Measurements from ENCODE around the gene FXR2. TPM values are rescaled to one million over a fixed set of nuclear protein-coding genes. Genes with fewer than 3 reads are reported as not detected.
A peak's percentile ranks its signal among the peaks of the same experiment; 100 is the strongest.

FXR2 gene
- total RNA-seq, 1 experiment from 2014 or later, result 36.4 TPM

DNA sequence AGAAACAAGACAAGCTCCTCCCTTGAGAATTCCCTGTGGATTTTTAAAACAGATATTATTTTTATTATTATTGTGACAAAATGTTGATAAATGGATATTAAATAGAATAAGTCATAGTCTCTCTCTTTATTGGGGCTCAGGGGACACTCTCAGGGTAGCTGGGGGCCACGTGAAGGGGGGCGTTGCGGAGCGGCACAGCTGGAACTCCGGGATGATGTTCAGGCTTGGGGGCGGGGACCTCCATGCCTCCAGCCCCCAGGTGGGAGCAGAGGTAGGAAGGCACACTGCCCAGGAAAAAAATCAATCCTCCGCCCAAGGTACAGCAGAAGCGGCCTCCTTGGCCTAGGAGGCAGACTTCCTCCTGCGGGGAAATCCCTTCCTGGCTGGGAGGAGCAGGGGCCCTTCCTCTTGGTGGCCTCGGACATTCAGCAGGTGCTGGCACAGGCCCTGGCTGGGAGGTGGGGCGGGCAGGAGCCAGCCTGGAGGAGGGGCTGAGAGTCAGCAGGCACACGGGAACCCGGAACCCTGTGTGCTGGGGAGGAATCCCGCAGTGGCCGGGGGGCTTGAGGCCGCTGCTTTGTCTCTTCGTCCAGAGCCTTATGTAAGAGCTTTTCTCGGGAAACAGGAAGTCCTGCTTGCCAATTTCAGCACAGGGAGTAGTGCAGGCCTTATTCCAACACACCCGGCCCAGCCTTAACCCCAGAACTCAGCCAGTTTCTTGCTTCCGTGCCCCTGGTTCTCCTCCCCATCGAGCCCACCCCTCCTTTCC is 56.7 kb downstream of the FXR2 start:
- peaks cover 9% of the 10 kb centered on the region for H3K23me2 ChIP-seq (ENCODE audit: insufficient read length, low read depth, low read length, poor library complexity, severe bottlenecking)
- H2BK12ac ChIP-seq (ENCODE audit: insufficient read length, low read depth, low read length), result no peak overlapping the region
- H2BK20ac ChIP-seq (ENCODE audit: low read depth, low read length, poor library complexity, severe bottlenecking), result no peak overlapping the region
- no peak overlapping the region for H3T11ph ChIP-seq (ENCODE audit: low read length)
- H3K79me2 ChIP-seq (ENCODE audit: insufficient read depth, low read length), result peaks cover 7% of the 10 kb centered on the region; the same call in 1 of the 2 replicates
- no peak overlapping the region for H3K27ac ChIP-seq (ENCODE audit: insufficient read length, low read depth, low read length)
- no peak overlapping the region for H3K18ac ChIP-seq (ENCODE audit: insufficient read length, low read depth, low read length)
- H2BK120ac ChIP-seq (ENCODE audit: low read depth, low read length, poor library complexity, severe bottlenecking), result no peak overlapping the region
- no peak overlapping the region for H3K56ac ChIP-seq (ENCODE audit: insufficient read length, low read depth, low read length)
- Mint-ChIP-seq H3K36me3 (ENCODE audit: insufficient read depth in 1 of 3, low read depth in 3 of 3) (peaks cover 0 to 7% (median 5%) of the 10 kb centered on the region in 3 experiments; a peak in 5 of 7 replicates), H3K27me3 (ENCODE audit: low read depth) (peaks cover 2% of the 10 kb centered on the region; the same call in 1 of the 2 replicates), H3K4me3 (peak overlapping the region; percentile 26 to 68; a peak in 3 of 5 replicates), H3K4me1 (peaks cover 43 to 61% of the 10 kb centered on the region in 2 experiments), H3K9me3 (no peaks in the 10 kb centered on the region), H3K27ac (peak overlapping the region; percentile 85 to 88 (median 87); a peak in 5 of 7 replicates)
- H3K14ac ChIP-seq (ENCODE audit: insufficient read depth, low read length), result peak overlapping the region; percentile 4; the same call in 1 of the 2 replicates
- H3K9ac ChIP-seq (ENCODE audit: extremely low read depth, insufficient read length, low read length), result no peak overlapping the region
- H4K91ac ChIP-seq (ENCODE audit: insufficient read length, low read depth, low read length), result no peak overlapping the region
- no peak overlapping the region for H3K4ac ChIP-seq (ENCODE audit: low read depth, low read length)
- H3K79me1 ChIP-seq (ENCODE audit: insufficient read depth, low read depth, low read length, poor library complexity, severe bottlenecking), result peaks cover 6% of the 10 kb centered on the region
- peak; percentile 93 for DNase-seq
- H4K5ac ChIP-seq (ENCODE audit: insufficient read length, low read depth, low read length), result no peak overlapping the region
- H2BK15ac ChIP-seq (ENCODE audit: low read depth, low read length), result no peak overlapping the region
- H4K8ac ChIP-seq (replicated peaks; ENCODE audit: insufficient read length, low read depth, low read length), result no peak overlapping the region
- H2AFZ ChIP-seq (ENCODE audit: low read length), result no peak overlapping the region
- H3K4me1 ChIP-seq (ENCODE audit: insufficient read depth, low read length), result 0 out of 2 replicates have a peak, but pooled peaks cover 2% of the 10 kb centered on the region
- no peaks in the 10 kb centered on the region for H4K20me1 ChIP-seq (ENCODE audit: control insufficient read depth, insufficient read depth, insufficient read length)
- no peak overlapping the region for H3K4me2 ChIP-seq (ENCODE audit: insufficient read depth, insufficient read length, low read length)
- TF ChIP-seq, protein P1, sequence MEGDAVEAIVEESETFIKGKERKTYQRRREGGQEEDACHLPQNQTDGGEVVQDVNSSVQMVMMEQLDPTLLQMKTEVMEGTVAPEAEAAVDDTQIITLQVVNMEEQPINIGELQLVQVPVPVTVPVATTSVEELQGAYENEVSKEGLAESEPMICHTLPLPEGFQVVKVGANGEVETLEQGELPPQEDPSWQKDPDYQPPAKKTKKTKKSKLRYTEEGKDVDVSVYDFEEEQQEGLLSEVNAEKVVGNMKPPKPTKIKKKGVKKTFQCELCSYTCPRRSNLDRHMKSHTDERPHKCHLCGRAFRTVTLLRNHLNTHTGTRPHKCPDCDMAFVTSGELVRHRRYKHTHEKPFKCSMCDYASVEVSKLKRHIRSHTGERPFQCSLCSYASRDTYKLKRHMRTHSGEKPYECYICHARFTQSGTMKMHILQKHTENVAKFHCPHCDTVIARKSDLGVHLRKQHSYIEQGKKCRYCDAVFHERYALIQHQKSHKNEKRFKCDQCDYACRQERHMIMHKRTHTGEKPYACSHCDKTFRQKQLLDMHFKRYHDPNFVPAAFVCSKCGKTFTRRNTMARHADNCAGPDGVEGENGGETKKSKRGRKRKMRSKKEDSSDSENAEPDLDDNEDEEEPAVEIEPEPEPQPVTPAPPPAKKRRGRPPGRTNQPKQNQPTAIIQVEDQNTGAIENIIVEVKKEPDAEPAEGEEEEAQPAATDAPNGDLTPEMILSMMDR (conservative IDR thresholded peaks at IDR 0.05), result no peak; the same call in 2 of the 3 replicates
- H2AK5ac ChIP-seq (ENCODE audit: insufficient read length, low read length), result no peak overlapping the region
- H2BK5ac ChIP-seq (ENCODE audit: insufficient read length, low read length), result no peak overlapping the region
- no peak overlapping the region for H3K23ac ChIP-seq (ENCODE audit: insufficient read length, low read depth, low read length)
- no peaks in the 10 kb centered on the region for H3K27me3 ChIP-seq (ENCODE audit: insufficient read depth, low read length)
- H3K9me3 ChIP-seq (ENCODE audit: control insufficient read depth, low read depth, low read length), result no peaks in the 10 kb centered on the region
- WGBS (ENCODE audit: extremely low coverage, insufficient read length, low lambda C conversion rate), result no CpG with 5 or more reads among the region's 21 CpGs

All from H9 (cell line).